Measurements from ENCODE around the gene BMF. TPM values are rescaled to one million over a fixed set of nuclear protein-coding genes. Genes with fewer than 3 reads are reported as not detected.

BMF gene
- total and polyA plus RNA-seq, 2 donors = 7.8 to 10.8 TPM

- 88% methylated on average over 5 of the region's 5 CpGs for WGBS
- Histone ChIP-seq H3K27ac (ENCODE audit: low read depth) (no peak overlapping the region), H3K36me3 (ENCODE audit: insufficient read depth) (no peaks in the 10 kb centered on the region), H3K4me1 (ENCODE audit: insufficient read depth) (peaks cover 2% of the 10 kb centered on the region), H3K4me3 (ENCODE audit: low read depth, low read length) (no peak overlapping the region)
- no peak for DNase-seq (ENCODE audit: extremely low spot score)
Observed at GRCh38 chr15:40066589-40066988, 42.1 kb downstream of the BMF start.

- H3K4me3 ChIP-seq (ENCODE audit: low read depth, low read length) = no peak overlapping the region
- H3K4me1 ChIP-seq (ENCODE audit: insufficient read depth) = peaks cover 1% of the 10 kb centered on the region
- WGBS = 88% methylated on average over 3 of the region's 3 CpGs
- H3K27ac ChIP-seq (ENCODE audit: low read depth) = no peak overlapping the region
- no peaks in the 10 kb centered on the region for H3K36me3 ChIP-seq (ENCODE audit: insufficient read depth)
- DNase-seq (ENCODE audit: extremely low spot score) = no peak
Observed at GRCh38 chr15:40065166-40065565, 43.5 kb downstream of the BMF start.

- Histone ChIP-seq H3K36me3 (ENCODE audit: insufficient read depth) (no peaks in the 10 kb centered on the region), H3K4me1 (ENCODE audit: insufficient read depth) (peaks cover 1% of the 10 kb centered on the region), H3K27ac (ENCODE audit: low read depth) (no peak overlapping the region), H3K4me3 (ENCODE audit: low read depth, low read length) (no peak overlapping the region)
- 84% methylated on average over 8 of the region's 8 CpGs for WGBS
- DNase-seq (ENCODE audit: extremely low spot score) = no peak
Observed at GRCh38 chr15:40064231-40064894, 44.3 kb downstream of the BMF start.

GRCh38 chr15:40063563-40064011 is 45.1 kb downstream of the BMF start:
- 81% methylated on average over 2 of the region's 2 CpGs for WGBS
- DNase-seq (ENCODE audit: extremely low spot score) = no peak
- H3K4me3 ChIP-seq (ENCODE audit: low read depth, low read length) = no peak overlapping the region
- no peaks in the 10 kb centered on the region for H3K36me3 ChIP-seq (ENCODE audit: insufficient read depth)
- H3K27ac ChIP-seq (ENCODE audit: low read depth) = no peak overlapping the region
- peaks cover 1% of the 10 kb centered on the region for H3K4me1 ChIP-seq (ENCODE audit: insufficient read depth)

GRCh38 chr15:40062816-40063562 is 45.7 kb downstream of the BMF start:
- Histone ChIP-seq H3K27ac (ENCODE audit: low read depth) (no peak overlapping the region), H3K36me3 (ENCODE audit: insufficient read depth) (no peaks in the 10 kb centered on the region), H3K4me3 (ENCODE audit: low read depth, low read length) (no peak overlapping the region), H3K4me1 (ENCODE audit: insufficient read depth) (peaks cover under 1% of the 10 kb centered on the region)
- no peak for DNase-seq (ENCODE audit: extremely low spot score)
- 89% methylated on average over 10 of the region's 10 CpGs for WGBS

GRCh38 chr15:40061212-40061901 is 47.3 kb downstream of the BMF start:
- 89% methylated on average over 15 of the region's 15 CpGs for WGBS
- Histone ChIP-seq H3K4me3 (ENCODE audit: low read depth, low read length) (no peak overlapping the region), H3K4me1 (ENCODE audit: insufficient read depth) (no peaks in the 10 kb centered on the region), H3K36me3 (ENCODE audit: insufficient read depth) (no peaks in the 10 kb centered on the region), H3K27ac (ENCODE audit: low read depth) (no peak overlapping the region)
- DNase-seq (ENCODE audit: extremely low spot score) = no peak

- 83% methylated on average over 10 of the region's 10 CpGs for WGBS
- H3K36me3 ChIP-seq (ENCODE audit: insufficient read depth) = no peaks in the 10 kb centered on the region
- H3K4me3 ChIP-seq (ENCODE audit: low read depth, low read length) = no peak overlapping the region
- DNase-seq (ENCODE audit: extremely low spot score) = no peak
- H3K27ac ChIP-seq (ENCODE audit: low read depth) = no peak overlapping the region
- no peaks in the 10 kb centered on the region for H3K4me1 ChIP-seq (ENCODE audit: insufficient read depth)
Observed at GRCh38 chr15:40060236-40060961, 48.3 kb downstream of the BMF start.

- no peak overlapping the region for H3K4me3 ChIP-seq (ENCODE audit: low read depth, low read length)
- H3K36me3 ChIP-seq (ENCODE audit: insufficient read depth) = no peaks in the 10 kb centered on the region
- no peaks in the 10 kb centered on the region for H3K4me1 ChIP-seq (ENCODE audit: insufficient read depth)
- WGBS = 95% methylated on average over 11 of the region's 11 CpGs
- H3K27ac ChIP-seq (ENCODE audit: low read depth) = no peak overlapping the region
- DNase-seq (ENCODE audit: extremely low spot score) = no peak
Observed at GRCh38 chr15:40059821-40060220, 48.9 kb downstream of the BMF start.

- no peak for DNase-seq (ENCODE audit: extremely low spot score)
- no peak overlapping the region for H3K4me3 ChIP-seq (ENCODE audit: low read depth, low read length)
Observed at GRCh38 chr15:40058476-40059140, 50.1 kb downstream of the BMF start.

GRCh38 chr15:40055576-40056293 is 52.9 kb downstream of the BMF start:
- H3K4me3 ChIP-seq (ENCODE audit: low read depth, low read length) = no peak overlapping the region
- no peak for DNase-seq (ENCODE audit: extremely low spot score)
- no peak overlapping the region for H3K27ac ChIP-seq (ENCODE audit: low read depth)
- no peaks in the 10 kb centered on the region for H3K36me3 ChIP-seq (ENCODE audit: insufficient read depth)
- WGBS = 84% methylated on average over 14 of the region's 14 CpGs
- no peaks in the 10 kb centered on the region for H3K4me1 ChIP-seq (ENCODE audit: insufficient read depth)

More at GRCh38 chr15:40058476-40059140, 50.1 kb downstream of the BMF start:
- WGBS = 87% methylated on average over 3 of the region's 3 CpGs
- Histone ChIP-seq H3K4me1 (ENCODE audit: insufficient read depth) (no peaks in the 10 kb centered on the region), H3K36me3 (ENCODE audit: insufficient read depth) (no peaks in the 10 kb centered on the region), H3K27ac (ENCODE audit: low read depth) (no peak overlapping the region)

- no peak overlapping the region for H3K4me3 ChIP-seq (ENCODE audit: low read depth, low read length)
- H3K27ac ChIP-seq (ENCODE audit: low read depth) = no peak overlapping the region
- H3K36me3 ChIP-seq (ENCODE audit: insufficient read depth) = no peaks in the 10 kb centered on the region
- WGBS = 70% methylated on average over 6 of the region's 6 CpGs
- no peaks in the 10 kb centered on the region for H3K4me1 ChIP-seq (ENCODE audit: insufficient read depth)
- no peak for DNase-seq (ENCODE audit: extremely low spot score)
Observed at GRCh38 chr15:40054855-40055575, 53.7 kb downstream of the BMF start.

GRCh38 chr15:40054605-40054854 is 54.1 kb downstream of the BMF start:
- Histone ChIP-seq H3K36me3 (ENCODE audit: insufficient read depth) (no peaks in the 10 kb centered on the region), H3K4me1 (ENCODE audit: insufficient read depth) (no peaks in the 10 kb centered on the region), H3K4me3 (ENCODE audit: low read depth, low read length) (no peak overlapping the region), H3K27ac (ENCODE audit: low read depth) (no peak overlapping the region)
- WGBS = 91% methylated on average over 3 of the region's 3 CpGs
- DNase-seq (ENCODE audit: extremely low spot score) = no peak
